Nephron (organoid): ENCODE measurements around the gene DNAJB9.

Experiments
- H3K27ac Mint-ChIP-seq, 3 experiments: 2 replicates each; pipeline ENCODE4 v1.8.0; 2020; ENCODE audit warnings: mixed read lengths in 3 of 3, mild to moderate bottlenecking in 2 of 3, moderate library complexity in 1 of 3
- H3K27me3 Mint-ChIP-seq: 2 replicates; pipeline ENCODE4 v1.8.0; 2021; ENCODE audit warnings: low read depth, mild to moderate bottlenecking, moderate library complexity, mixed read lengths
- H3K36me3 Mint-ChIP-seq: 2 replicates; pipeline ENCODE4 v1.8.0; 2020; ENCODE audit warnings: low read depth, mixed read lengths
- H3K4me1 Mint-ChIP-seq: 2 replicates; pipeline ENCODE4 v1.8.0; 2020; ENCODE audit warnings: mixed read lengths
- H3K4me3 Mint-ChIP-seq, 3 experiments: 2 replicates each; pipeline ENCODE4 v1.8.0; 2020; ENCODE audit warnings: mild to moderate bottlenecking in 3 of 3, mixed read lengths in 3 of 3, moderate library complexity in 2 of 3
- H3K9me3 Mint-ChIP-seq: 2 replicates; pipeline ENCODE4 v1.8.0; 2020; ENCODE audit warnings: mixed read lengths
- CTCF ChIP-seq, 3 experiments: fragments of 200-600 bp; sonication (generic); IDR thresholded peaks; one replicate each; pipeline ENCODE4 v1.5.0; 2021; ENCODE audit warnings: antibody characterized with exemption in 3 of 3; ENCODE audit not compliant: unreplicated experiment in 3 of 3

Gene DNAJB9

GRCh38 chr7:108565987-108566386 is 3.7 kb upstream of the DNAJB9 start:
- peaks cover 13% of the 10 kb centered on the region for H3K9me3 Mint-ChIP-seq
- peaks cover 16% of the 10 kb centered on the region for H3K4me1 Mint-ChIP-seq
- H3K4me3 Mint-ChIP-seq = no peak overlapping the region
- no peaks in the 10 kb centered on the region for H3K27me3 Mint-ChIP-seq
- no peak overlapping the region for H3K27ac Mint-ChIP-seq
- no peak for TF ChIP-seq CTCF (IDR thresholded peaks at IDR 0.05; ENCODE audit: unreplicated experiment in 3 of 3)
- H3K36me3 Mint-ChIP-seq = peaks cover 41% of the 10 kb centered on the region

GRCh38 chr7:108568801-108569380 is 783 bp upstream of the DNAJB9 start:
- Mint-ChIP-seq H3K4me3 (peak overlapping the region; percentile 90 to 95 (median 94)), H3K27me3 (no peaks in the 10 kb centered on the region), H3K9me3 (peaks cover 6% of the 10 kb centered on the region), H3K27ac (peak overlapping the region; percentile 84 to 98 (median 95)), H3K4me1 (peaks cover 27% of the 10 kb centered on the region), H3K36me3 (peaks cover 42% of the 10 kb centered on the region)
- TF ChIP-seq CTCF (IDR thresholded peaks at IDR 0.05; ENCODE audit: unreplicated experiment in 3 of 3) = no peak

- peaks cover 42% of the 10 kb centered on the region for H3K36me3 Mint-ChIP-seq
- peak overlapping the region; percentile 90 to 95 (median 94) for H3K4me3 Mint-ChIP-seq
- H3K27ac Mint-ChIP-seq = peak overlapping the region; percentile 84 to 98 (median 95)
- peaks cover 31% of the 10 kb centered on the region for H3K4me1 Mint-ChIP-seq
- peaks cover 6% of the 10 kb centered on the region for H3K9me3 Mint-ChIP-seq
- no peak for TF ChIP-seq CTCF (IDR thresholded peaks at IDR 0.05; ENCODE audit: unreplicated experiment in 3 of 3)
- H3K27me3 Mint-ChIP-seq = no peaks in the 10 kb centered on the region
Measured at GRCh38 chr7:108570146-108570755, 577 bp downstream of the DNAJB9 start.

- no peak for TF ChIP-seq CTCF (IDR thresholded peaks at IDR 0.05; ENCODE audit: unreplicated experiment in 3 of 3)
- Mint-ChIP-seq H3K27ac (no peak overlapping the region), H3K4me3 (no peak overlapping the region), H3K36me3 (peaks cover 43% of the 10 kb centered on the region), H3K4me1 (peaks cover 27% of the 10 kb centered on the region), H3K27me3 (no peaks in the 10 kb centered on the region), H3K9me3 (no peaks in the 10 kb centered on the region)
Measured at GRCh38 chr7:108572480-108572879, 2.8 kb downstream of the DNAJB9 start.

GRCh38 chr7:108575156-108575555 is 5.5 kb downstream of the DNAJB9 start:
- Mint-ChIP-seq H3K9me3 (peaks cover 6% of the 10 kb centered on the region), H3K27me3 (no peaks in the 10 kb centered on the region), H3K4me3 (no peak overlapping the region), H3K36me3 (peaks cover 60% of the 10 kb centered on the region), H3K27ac (no peak overlapping the region), H3K4me1 (peaks cover 17% of the 10 kb centered on the region)
- TF ChIP-seq CTCF (IDR thresholded peaks at IDR 0.05; ENCODE audit: unreplicated experiment in 3 of 3) = no peak

- no peak for TF ChIP-seq CTCF (IDR thresholded peaks at IDR 0.05; ENCODE audit: unreplicated experiment in 3 of 3)
- H3K4me3 Mint-ChIP-seq = no peak overlapping the region
Measured at GRCh38 chr7:108576116-108576515, 6.4 kb downstream of the DNAJB9 start.

More at GRCh38 chr7:108576116-108576515, 6.4 kb downstream of the DNAJB9 start:
- Mint-ChIP-seq H3K27ac (no peak overlapping the region), H3K4me1 (peaks cover 13% of the 10 kb centered on the region), H3K9me3 (peaks cover 6% of the 10 kb centered on the region), H3K27me3 (no peaks in the 10 kb centered on the region), H3K36me3 (peaks cover 61% of the 10 kb centered on the region)
